Activated T-helper 1 cell treated with anti-CD3 and anti-CD28 coated beads, Interleukin-12 subunit alpha, Interleukin-12 subunit beta, Interleukin-2, Interleukin-4 antibody, amounts not matched to agents 30 ng/mL and 10 ng/mL and 1 ng/mL, durations not matched to agents 14 hours and 24 hours and 36 hours (primary cell): Measurements from ENCODE around the gene CHST13. TPM values are rescaled to one million over a fixed set of nuclear protein-coding genes. Genes with fewer than 3 reads are reported as not detected.
A peak's percentile ranks its signal among the peaks of the same experiment; 100 is the strongest.

Source experiments
- DNase-seq: peaks from one replicate; pipeline ENCODE4 v3.0.0; 2021; ENCODE audit warnings: low spot score
- H3K27ac Mint-ChIP-seq: one replicate; pipeline ENCODE4 v1.8.0; 2021; ENCODE audit warnings: mild to moderate bottlenecking, mixed read lengths
- H3K27me3 Mint-ChIP-seq: one replicate; pipeline ENCODE4 v1.8.0; 2022; ENCODE audit warnings: mild to moderate bottlenecking, moderate library complexity, mixed read lengths; ENCODE audit not compliant: insufficient read depth
- H3K36me3 Mint-ChIP-seq: one replicate; pipeline ENCODE4 v1.8.0; 2021; ENCODE audit warnings: low read depth, mixed read lengths
- H3K4me1 Mint-ChIP-seq: one replicate; pipeline ENCODE4 v1.8.0; 2021; ENCODE audit warnings: low read depth, mixed read lengths
- H3K4me3 Mint-ChIP-seq: one replicate; pipeline ENCODE4 v1.8.0; 2021; ENCODE audit warnings: mild to moderate bottlenecking, moderate library complexity, mixed read lengths
- H3K9me3 Mint-ChIP-seq: one replicate; pipeline ENCODE4 v1.8.0; 2021; ENCODE audit warnings: mixed read lengths
- intact Hi-C: fragments of 100-400 bp; cut with micrococcal nuclease; formaldehyde crosslinking; loops from one replicate; pipeline ENCODE4 v1.15.1; 2024
- total RNA-seq: library from RNA; stranded (reverse); gene quantifications from 2 replicates; pipeline ENCODE4 v1.2.3, GENCODE V29; 2022

The CHST13 gene
- total RNA-seq, 1 donor from 2014 or later, result not detected

GRCh38 chr3:126516936-126517290, 7.0 kb upstream of the CHST13 start:
- Mint-ChIP-seq H3K27ac (no peak overlapping the region), H3K9me3 (no peaks in the 10 kb centered on the region), H3K27me3 (no peaks in the 10 kb centered on the region), H3K36me3 (no peaks in the 10 kb centered on the region), H3K4me1 (no peaks in the 10 kb centered on the region), H3K4me3 (no peak overlapping the region)
- DNase-seq, result no peak
- intact Hi-C loops, result no loop called here

- no peak for DNase-seq
- Mint-ChIP-seq H3K27me3 (peaks cover 5% of the 10 kb centered on the region), H3K36me3 (no peaks in the 10 kb centered on the region), H3K4me1 (no peaks in the 10 kb centered on the region), H3K9me3 (no peaks in the 10 kb centered on the region), H3K4me3 (no peak within 1 kb of the TSS), H3K27ac (no peak within 1 kb of the TSS)
- intact Hi-C loops, result no loop called here
These were observed 6.5 kb upstream of the CHST13 start, which contains the start of gene UROC1 for GRCh38 chr3:126517291-126517951. UROC1 (minus strand) TSS chr3:126517773; CDS start chr3:126517719, 54 bp downstream.

DNA sequence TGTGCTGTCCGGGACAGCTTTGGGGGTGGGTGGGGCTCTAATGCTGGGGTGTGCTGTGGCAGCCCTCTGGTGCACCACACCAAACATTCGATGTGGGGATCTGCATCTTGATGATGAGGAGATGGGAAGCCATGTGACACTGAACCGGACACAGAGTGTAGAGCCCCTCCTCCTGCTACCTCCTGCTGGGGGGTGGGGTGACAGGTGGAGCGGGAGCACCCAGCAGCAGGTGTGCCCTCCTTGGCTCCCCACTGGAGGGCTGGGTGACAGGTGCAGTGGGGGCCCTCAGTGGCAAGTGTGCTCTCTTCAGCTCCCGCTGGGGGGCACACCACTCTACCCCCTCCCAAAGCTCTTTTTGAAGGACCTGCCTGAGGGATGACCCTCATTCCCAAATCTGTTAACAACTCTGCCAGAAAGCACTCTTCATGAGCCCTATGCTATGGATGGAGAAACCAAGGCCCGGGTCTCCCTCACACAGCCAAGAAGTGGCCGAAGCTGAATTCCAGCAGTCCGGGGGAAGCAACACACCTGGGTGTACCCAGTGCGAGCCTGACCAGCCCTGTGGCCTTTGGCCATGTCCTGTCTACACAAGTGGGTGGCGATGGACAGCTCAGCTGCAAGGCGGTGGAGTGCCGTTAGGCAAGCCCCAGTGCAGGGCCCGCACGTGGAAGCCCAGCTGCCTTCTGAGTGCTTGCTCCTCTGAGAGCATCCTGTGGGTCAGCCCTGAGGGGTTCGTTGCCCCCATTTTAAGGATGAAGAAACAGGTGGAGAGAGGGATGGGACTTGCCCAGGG, 5.8 kb upstream of the CHST13 start:
- DNase-seq, result no peak
- no peaks in the 10 kb centered on the region for H3K36me3 Mint-ChIP-seq
- H3K27ac Mint-ChIP-seq, result no peak overlapping the region
- intact Hi-C loops, result no loop called here
- no peaks in the 10 kb centered on the region for H3K4me1 Mint-ChIP-seq
- H3K9me3 Mint-ChIP-seq, result no peaks in the 10 kb centered on the region
- peaks cover 11% of the 10 kb centered on the region for H3K27me3 Mint-ChIP-seq
- H3K4me3 Mint-ChIP-seq, result no peak overlapping the region

- H3K36me3 Mint-ChIP-seq, result no peaks in the 10 kb centered on the region
- intact Hi-C loops, result no loop called here
- no peaks in the 10 kb centered on the region for H3K9me3 Mint-ChIP-seq
- H3K4me3 Mint-ChIP-seq, result no peak overlapping the region
- H3K4me1 Mint-ChIP-seq, result no peaks in the 10 kb centered on the region
- H3K27ac Mint-ChIP-seq, result no peak overlapping the region
- no peak for DNase-seq
- H3K27me3 Mint-ChIP-seq, result peaks cover 17% of the 10 kb centered on the region
These were observed 5.2 kb upstream of the CHST13 start for GRCh38 chr3:126518779-126519177.

DNA sequence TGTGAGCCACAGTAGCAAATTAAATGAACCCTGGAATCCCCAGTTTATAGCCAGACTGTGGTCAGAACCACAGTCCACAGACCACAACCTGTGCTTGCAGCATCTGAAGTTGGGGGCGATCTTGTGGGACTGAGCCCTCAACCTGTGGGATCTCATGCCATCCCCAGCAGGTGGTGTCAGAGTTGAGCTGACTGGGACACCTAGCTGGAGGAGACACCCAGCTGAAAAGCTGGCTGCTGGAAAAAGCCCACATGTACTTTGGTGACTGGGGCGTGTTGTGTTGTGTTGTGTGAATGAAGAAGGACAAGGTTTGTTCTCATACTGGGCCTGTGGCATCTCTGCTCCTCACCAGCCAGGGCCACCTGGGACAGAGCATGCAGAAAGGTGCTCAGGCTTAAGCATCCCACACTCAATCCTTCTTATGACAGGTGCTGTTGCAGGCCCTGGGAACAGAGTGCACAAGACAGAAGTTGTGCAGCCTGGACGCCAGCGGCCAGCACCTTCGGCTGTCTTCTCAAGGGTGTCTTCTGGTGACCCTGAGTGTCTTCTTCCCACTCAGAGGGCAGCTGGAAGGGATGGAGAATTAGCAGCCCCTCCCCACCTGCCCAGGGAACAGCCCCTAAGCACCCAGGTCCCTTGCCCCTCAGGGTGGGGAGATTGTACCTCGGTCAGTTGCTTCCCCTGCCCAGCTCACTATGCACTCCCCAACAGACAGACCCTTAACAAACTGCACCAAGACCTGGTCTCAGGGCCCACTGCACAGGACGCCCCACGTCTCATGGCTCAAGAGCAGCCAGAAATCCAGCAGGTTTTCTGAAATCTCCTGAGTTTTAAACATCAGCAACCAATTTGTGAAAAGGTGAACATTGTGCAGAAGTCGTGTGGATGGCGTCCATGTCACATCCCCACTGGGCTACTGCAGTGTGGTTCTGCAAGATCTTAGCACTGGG, 4.2 kb upstream of the CHST13 start:
- Mint-ChIP-seq H3K9me3 (no peaks in the 10 kb centered on the region), H3K4me3 (no peak overlapping the region), H3K27me3 (peaks cover 21% of the 10 kb centered on the region), H3K4me1 (no peaks in the 10 kb centered on the region), H3K36me3 (no peaks in the 10 kb centered on the region), H3K27ac (no peak overlapping the region)
- DNase-seq, result no peak
- intact Hi-C loops, result no loop called here

DNA sequence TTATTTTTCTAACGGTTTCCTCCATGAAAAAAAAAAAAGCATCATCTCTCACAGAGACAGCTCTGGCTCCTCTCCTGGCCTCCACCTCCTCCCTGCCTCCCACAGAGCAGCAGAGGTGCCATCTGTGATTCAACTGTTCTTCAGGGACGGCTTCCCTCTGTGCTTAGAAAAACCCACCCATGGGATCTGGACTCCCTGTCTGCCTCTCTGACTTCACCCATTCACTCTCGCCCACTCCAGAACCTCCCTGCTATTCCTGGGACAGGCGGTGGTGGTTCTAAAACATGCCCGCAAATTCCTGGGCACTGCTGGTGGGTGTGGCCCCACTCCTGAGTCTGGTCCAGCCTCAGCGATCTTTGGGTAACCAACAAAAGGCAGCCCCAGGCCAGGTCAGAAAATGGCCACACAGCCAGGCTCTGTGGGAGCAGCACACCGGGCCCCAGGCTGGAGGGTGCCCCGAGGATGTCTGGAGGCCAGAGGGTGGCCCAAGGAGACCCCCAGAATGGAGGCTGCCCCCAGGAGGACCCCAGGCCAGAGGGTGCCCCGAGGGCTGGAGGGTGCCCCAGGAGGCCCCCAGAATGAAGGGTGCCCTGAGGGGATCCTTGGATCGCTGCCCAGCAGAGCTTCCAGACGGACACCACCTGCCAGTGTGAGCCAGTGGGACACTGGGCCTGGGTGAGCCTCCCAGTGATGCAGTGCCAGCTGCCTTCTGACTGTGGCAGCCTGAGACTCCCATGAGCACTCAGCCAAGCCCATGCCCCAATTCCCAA, 2.6 kb upstream of the CHST13 start:
- intact Hi-C loops, result no loop called here
- Mint-ChIP-seq H3K4me1 (no peaks in the 10 kb centered on the region), H3K27me3 (peaks cover 33% of the 10 kb centered on the region), H3K36me3 (no peaks in the 10 kb centered on the region), H3K9me3 (no peaks in the 10 kb centered on the region), H3K27ac (no peak overlapping the region), H3K4me3 (no peak overlapping the region)
- no peak for DNase-seq

DNA sequence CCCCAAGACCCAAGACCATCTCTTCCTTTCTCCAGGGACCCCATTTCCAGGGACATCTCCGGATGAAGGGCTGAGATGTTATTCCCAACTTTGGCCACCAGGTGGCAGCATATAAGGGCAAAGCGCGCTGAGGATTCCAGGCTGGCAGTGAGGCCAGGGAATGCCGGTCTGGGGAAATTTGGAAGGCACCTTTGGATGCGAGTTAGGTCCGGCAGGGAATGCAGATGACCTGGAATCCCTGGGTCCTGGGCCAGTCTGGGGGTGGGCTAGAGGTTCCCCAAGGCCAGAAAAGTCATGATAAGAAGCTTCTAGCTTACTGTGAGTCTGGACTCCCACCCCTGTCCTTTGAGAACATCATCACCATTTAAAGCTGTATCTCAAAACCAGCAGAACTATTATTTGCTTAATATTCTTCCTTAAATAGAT, 1.6 kb upstream of the CHST13 start:
- peak; percentile 11 for DNase-seq
- H3K27ac Mint-ChIP-seq, result no peak overlapping the region
- H3K27me3 Mint-ChIP-seq, result peaks cover 33% of the 10 kb centered on the region
- no peak overlapping the region for H3K4me3 Mint-ChIP-seq
- no peaks in the 10 kb centered on the region for H3K36me3 Mint-ChIP-seq
- H3K9me3 Mint-ChIP-seq, result no peaks in the 10 kb centered on the region
- intact Hi-C loops, result loop anchor here (2.0 kb wide), 2 partner anchors 932 to 1022 kb away; no protein-coding TSS in a partner anchor
- no peaks in the 10 kb centered on the region for H3K4me1 Mint-ChIP-seq

GRCh38 chr3:126524429-126524988, 554 bp downstream of the CHST13 start:
- peaks cover 33% of the 10 kb centered on the region for H3K27me3 Mint-ChIP-seq
- H3K36me3 Mint-ChIP-seq, result no peaks in the 10 kb centered on the region
- no peak overlapping the region for H3K4me3 Mint-ChIP-seq
- intact Hi-C loops, result loop anchor here (2.0 kb wide), 1 partner anchor 130 kb away; the partner anchor contains the start of gene TXNRD3
- no peaks in the 10 kb centered on the region for H3K9me3 Mint-ChIP-seq
- H3K4me1 Mint-ChIP-seq, result no peaks in the 10 kb centered on the region
- H3K27ac Mint-ChIP-seq, result no peak overlapping the region
- no peak for DNase-seq

DNA sequence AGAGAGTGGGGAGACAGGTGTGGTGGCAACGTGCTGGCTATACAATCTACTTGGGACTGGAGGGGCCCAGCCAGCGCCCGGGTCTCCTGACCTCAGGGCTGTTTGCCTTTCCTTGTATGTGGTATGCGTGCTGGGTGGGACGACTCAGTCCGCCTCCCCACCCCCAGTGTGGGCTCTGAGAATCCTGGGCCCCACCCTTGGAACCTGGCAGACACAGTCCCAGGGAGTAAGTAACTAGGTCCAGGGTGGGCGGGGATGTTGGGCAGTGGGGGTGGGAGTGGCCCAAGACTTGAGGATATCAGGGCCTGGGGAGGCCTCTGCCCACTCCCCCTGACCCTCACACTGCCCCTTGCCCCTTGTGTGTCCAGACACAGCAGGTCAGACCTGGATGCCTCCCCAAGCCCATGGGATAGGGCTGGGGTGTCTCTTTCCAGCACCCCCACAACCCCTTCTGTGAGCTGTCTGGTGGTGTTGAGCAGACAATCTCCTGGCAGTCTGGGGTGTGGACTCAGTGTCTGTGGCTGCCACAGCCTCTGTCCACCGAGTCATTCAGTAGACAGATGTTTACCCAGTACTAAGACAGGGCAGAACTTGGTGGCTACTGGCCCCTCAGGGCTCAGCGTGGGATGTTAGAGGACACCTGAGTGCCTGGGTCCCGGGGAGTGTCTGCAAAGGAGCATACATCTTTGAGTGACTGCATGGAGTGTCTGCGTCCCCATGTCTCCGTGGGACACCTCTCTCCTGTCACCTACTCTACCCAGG, 1.3 kb downstream of the CHST13 start:
- Mint-ChIP-seq H3K9me3 (no peaks in the 10 kb centered on the region), H3K27ac (no peak overlapping the region), H3K4me1 (no peaks in the 10 kb centered on the region), H3K36me3 (no peaks in the 10 kb centered on the region), H3K4me3 (no peak overlapping the region), H3K27me3 (peaks cover 33% of the 10 kb centered on the region)
- intact Hi-C loops, result loop anchor here (2.0 kb wide), 1 partner anchor 130 kb away; the partner anchor contains the start of gene TXNRD3
- DNase-seq, result no peak

DNA sequence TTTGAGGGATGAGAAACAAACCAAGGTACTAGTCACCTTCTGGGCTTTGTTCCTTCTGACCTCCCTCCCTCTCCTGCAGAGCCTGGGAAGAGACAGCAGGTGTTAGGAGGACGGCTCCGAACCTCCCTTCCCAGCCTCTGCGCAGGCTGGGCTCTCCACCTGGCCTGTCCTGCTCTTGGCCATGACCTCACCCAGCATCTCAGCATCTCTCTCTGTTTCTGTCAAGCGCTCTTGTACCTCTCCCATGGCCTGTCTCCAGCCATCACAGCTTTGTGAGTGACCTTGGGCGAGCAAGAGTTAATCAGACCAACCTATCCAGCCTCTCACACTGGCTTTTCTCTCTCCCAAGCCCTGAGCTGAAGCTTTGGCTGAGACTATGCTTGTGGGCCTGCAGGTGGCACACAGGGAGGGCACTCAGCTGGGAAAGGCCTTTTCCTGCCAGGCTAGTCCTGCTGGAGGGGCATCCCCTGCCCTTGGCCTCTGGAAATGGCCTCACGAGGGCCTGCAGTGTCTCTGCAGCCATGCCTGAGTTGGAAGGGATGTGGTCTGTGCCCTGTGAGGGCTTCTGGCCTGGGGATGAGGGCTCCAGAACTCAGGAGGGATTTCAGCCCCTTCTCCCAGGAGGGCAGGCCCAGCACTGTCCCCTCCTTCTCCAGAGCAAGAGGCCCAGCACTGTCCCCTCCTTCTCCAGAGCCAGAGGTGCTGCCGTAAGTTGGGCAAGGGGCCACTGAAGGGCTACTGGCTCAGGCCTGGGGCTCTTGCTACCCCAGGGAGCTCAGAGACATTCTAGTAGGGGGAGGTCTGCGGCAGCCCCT, 2.1 kb downstream of the CHST13 start:
- no peak overlapping the region for H3K4me3 Mint-ChIP-seq
- intact Hi-C loops, result loop anchor here (2.0 kb wide), 1 partner anchor 129 kb away; the partner anchor contains the start of gene TXNRD3
- no peaks in the 10 kb centered on the region for H3K4me1 Mint-ChIP-seq
- no peak overlapping the region for H3K27ac Mint-ChIP-seq
- DNase-seq, result no peak
- H3K9me3 Mint-ChIP-seq, result no peaks in the 10 kb centered on the region
- H3K27me3 Mint-ChIP-seq, result peaks cover 33% of the 10 kb centered on the region
- H3K36me3 Mint-ChIP-seq, result no peaks in the 10 kb centered on the region

- Mint-ChIP-seq H3K4me1 (no peaks in the 10 kb centered on the region), H3K4me3 (no peak overlapping the region), H3K27ac (no peak overlapping the region), H3K36me3 (no peaks in the 10 kb centered on the region), H3K27me3 (peaks cover 33% of the 10 kb centered on the region), H3K9me3 (no peaks in the 10 kb centered on the region)
- intact Hi-C loops, result no loop called here
- DNase-seq, result no peak
These were observed 2.7 kb downstream of the CHST13 start for GRCh38 chr3:126526668-126527005.
